ENCODE results near the gene XKR8.

The XKR8 gene

DNA sequence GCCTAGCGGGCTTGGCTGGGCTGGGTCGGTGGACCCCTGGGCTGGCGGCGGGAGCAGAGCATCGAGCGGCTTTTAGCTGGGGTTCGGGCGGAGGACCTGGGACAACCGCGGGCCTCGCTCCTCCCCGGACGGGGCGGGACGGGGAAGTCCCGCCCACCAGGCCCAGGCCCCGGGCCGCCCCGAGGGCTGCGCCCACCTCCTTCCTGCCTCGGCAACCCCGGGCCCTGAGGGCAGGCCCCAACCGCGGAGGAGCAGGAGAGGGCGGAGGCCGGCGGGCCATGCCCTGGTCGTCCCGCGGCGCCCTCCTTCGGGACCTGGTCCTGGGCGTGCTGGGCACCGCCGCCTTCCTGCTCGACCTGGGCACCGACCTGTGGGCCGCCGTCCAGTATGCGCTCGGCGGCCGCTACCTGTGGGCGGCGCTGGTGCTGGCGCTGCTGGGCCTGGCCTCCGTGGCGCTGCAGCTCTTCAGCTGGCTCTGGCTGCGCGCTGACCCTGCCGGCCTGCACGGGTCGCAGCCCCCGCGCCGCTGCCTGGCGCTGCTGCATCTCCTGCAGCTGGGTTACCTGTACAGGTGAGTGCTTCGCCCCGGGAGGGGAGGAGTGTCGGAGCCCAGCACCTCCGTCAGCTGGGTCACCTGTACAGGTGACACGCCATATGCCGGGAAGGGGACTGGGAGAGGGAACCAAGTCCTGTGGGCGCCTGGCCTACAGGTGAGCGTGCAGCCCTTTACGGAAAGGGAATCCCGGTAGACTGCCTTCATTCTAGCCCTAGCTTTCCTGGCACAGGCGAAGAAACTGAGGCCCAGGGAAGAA, at the start of gene XKR8:
TSS of gene XKR8 (plus strand) at position 182 of the 812 bp plus-strand sequence. CDS start at position 279, 97 bp downstream.
- Histone ChIP-seq H3K4me3 (replicated peaks; ENCODE audit: low read depth, low read length) (peak within 1 kb of the TSS; percentile 71), H3K27me3 (replicated peaks; ENCODE audit: control insufficient read depth, insufficient read depth, low read length) (no peaks in the 10 kb centered on the region), H3K36me3 (ENCODE audit: control insufficient read depth, insufficient read depth, low read length) (no peaks in the 10 kb centered on the region; the same call in 1 of the 2 replicates)
- peak; percentile 87 for DNase-seq (ENCODE audit: extremely low read depth, insufficient read length)
- TF ChIP-seq, protein P1, sequence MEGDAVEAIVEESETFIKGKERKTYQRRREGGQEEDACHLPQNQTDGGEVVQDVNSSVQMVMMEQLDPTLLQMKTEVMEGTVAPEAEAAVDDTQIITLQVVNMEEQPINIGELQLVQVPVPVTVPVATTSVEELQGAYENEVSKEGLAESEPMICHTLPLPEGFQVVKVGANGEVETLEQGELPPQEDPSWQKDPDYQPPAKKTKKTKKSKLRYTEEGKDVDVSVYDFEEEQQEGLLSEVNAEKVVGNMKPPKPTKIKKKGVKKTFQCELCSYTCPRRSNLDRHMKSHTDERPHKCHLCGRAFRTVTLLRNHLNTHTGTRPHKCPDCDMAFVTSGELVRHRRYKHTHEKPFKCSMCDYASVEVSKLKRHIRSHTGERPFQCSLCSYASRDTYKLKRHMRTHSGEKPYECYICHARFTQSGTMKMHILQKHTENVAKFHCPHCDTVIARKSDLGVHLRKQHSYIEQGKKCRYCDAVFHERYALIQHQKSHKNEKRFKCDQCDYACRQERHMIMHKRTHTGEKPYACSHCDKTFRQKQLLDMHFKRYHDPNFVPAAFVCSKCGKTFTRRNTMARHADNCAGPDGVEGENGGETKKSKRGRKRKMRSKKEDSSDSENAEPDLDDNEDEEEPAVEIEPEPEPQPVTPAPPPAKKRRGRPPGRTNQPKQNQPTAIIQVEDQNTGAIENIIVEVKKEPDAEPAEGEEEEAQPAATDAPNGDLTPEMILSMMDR (IDR thresholded peaks at IDR 0.05; ENCODE audit: insufficient read depth, low read length, poor library complexity, severe bottlenecking), result peak; percentile 49

DNA sequence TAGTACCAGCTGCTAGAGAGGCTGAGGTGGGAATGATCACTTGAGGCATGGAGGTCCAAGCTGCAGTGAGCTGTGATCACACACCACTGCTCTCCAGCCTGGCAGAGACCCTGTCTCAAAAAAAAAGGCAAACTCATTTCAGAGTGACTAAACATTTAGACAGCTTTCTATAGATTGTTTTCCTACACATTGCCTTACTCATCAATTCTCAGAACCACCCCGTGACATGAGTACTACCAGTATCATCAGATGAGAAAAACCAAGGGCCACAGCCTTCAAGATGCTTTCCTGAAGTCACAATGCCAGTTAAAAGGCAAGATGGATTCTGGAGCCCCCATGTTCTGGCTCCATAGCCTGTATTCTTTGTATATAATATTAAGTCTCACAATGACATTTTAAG, 47.3 kb upstream of the XKR8 start:
- DNase-seq (ENCODE audit: extremely low read depth, insufficient read length), result no peak
- no peak overlapping the region for H3K4me3 ChIP-seq (replicated peaks; ENCODE audit: low read depth, low read length)
- peaks cover 13% of the 10 kb centered on the region for H3K36me3 ChIP-seq (ENCODE audit: control insufficient read depth, insufficient read depth, low read length)
- TF ChIP-seq, protein P1 (IDR thresholded peaks at IDR 0.05; ENCODE audit: insufficient read depth, low read length, poor library complexity, severe bottlenecking), result no peak
- no peaks in the 10 kb centered on the region for H3K27me3 ChIP-seq (replicated peaks; ENCODE audit: control insufficient read depth, insufficient read depth, low read length)

DNA sequence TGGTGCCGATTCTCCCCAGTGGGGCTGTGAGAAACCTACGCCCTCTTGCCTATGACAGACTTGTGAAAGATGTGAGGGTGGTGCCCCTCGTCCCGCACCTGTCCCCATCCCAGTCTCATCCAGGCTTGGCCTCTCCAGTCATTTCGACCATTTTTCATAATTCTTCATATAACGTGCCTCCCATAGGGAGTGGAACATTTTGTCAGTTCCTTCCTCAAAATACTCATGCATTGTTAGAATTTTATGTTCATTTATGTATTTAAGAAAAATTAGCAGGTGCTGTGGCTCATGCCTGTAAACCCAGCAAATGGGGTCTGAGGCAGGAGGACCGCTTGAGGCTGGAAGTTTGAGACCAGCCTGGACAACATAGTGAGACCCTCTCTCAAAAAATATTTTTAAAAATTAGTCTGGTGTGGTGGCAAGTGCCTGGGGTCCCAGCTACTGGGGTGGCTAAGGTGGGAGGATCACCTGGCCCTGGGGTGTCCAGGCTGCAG, 44.6 kb upstream of the XKR8 start:
- Histone ChIP-seq H3K4me3 (replicated peaks; ENCODE audit: low read depth, low read length) (no peak overlapping the region), H3K27me3 (replicated peaks; ENCODE audit: control insufficient read depth, insufficient read depth, low read length) (no peaks in the 10 kb centered on the region), H3K36me3 (ENCODE audit: control insufficient read depth, insufficient read depth, low read length) (peaks cover 5% of the 10 kb centered on the region)
- DNase-seq (ENCODE audit: extremely low read depth, insufficient read length), result no peak
- TF ChIP-seq, protein P1 (IDR thresholded peaks at IDR 0.05; ENCODE audit: insufficient read depth, low read length, poor library complexity, severe bottlenecking), result no peak

GRCh38 chr1:27922272-27922671, 37.5 kb upstream of the XKR8 start:
- H3K27me3 ChIP-seq (replicated peaks; ENCODE audit: control insufficient read depth, insufficient read depth, low read length), result no peaks in the 10 kb centered on the region
- H3K36me3 ChIP-seq (ENCODE audit: control insufficient read depth, insufficient read depth, low read length), result no peaks in the 10 kb centered on the region
- no peak overlapping the region for H3K4me3 ChIP-seq (replicated peaks; ENCODE audit: low read depth, low read length)
- no peak for DNase-seq (ENCODE audit: extremely low read depth, insufficient read length)
- TF ChIP-seq, protein P1 (IDR thresholded peaks at IDR 0.05; ENCODE audit: insufficient read depth, low read length, poor library complexity, severe bottlenecking), result no peak

GRCh38 chr1:27928216-27928954, 31.4 kb upstream of the XKR8 start:
- no peak overlapping the region for H3K4me3 ChIP-seq (replicated peaks; ENCODE audit: low read depth, low read length)
- H3K36me3 ChIP-seq (ENCODE audit: control insufficient read depth, insufficient read depth, low read length), result no peaks in the 10 kb centered on the region
- TF ChIP-seq, protein P1 (IDR thresholded peaks at IDR 0.05; ENCODE audit: insufficient read depth, low read length, poor library complexity, severe bottlenecking), result no peak
- no peaks in the 10 kb centered on the region for H3K27me3 ChIP-seq (replicated peaks; ENCODE audit: control insufficient read depth, insufficient read depth, low read length)
- DNase-seq (ENCODE audit: extremely low read depth, insufficient read length), result no peak

All from GM06990 (cell line).